HG02852 (cell line): Measurements from ENCODE around the gene UPK2.

Experiments used
- ATAC-seq: cut with Tn5 transposase; IDR thresholded peaks from one replicate; pipeline ENCODE4 v1.9.1; 2021; ENCODE audit warnings: mild to moderate bottlenecking, moderate library complexity; ENCODE audit not compliant: unreplicated experiment

Gene UPK2

DNA sequence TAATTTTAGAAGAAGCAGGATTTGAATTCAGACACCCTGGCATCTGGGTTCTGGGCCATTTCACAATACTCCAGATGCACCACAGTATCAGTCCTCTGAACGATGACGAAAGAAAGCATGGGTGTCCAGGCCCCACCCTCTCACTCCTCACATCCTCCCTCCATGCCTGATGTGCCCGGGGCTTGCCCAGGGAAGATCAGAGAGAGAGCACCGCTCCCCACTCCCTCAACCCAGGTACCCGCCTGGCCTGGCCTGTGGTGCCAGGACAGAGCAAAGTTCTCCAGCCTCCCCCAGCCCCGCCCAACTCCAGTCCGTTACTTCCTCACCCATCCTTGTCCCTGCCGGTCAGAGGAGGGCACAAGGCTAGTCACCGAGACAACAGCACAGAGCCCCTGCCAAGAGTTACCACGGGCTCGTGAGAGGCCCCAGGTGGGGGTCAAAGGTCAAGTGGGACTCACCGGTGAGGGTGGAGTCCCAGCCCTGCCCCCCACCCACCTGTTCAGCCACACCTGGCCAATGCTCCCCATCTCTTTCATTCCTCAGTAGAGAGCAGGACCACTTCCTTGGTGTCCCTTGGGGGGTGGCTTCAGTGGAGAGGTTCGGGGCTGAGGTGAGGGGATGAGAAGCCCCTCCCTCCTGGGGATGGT lies 38.5 kb upstream of the UPK2 start:
- no peak for ATAC-seq

DNA sequence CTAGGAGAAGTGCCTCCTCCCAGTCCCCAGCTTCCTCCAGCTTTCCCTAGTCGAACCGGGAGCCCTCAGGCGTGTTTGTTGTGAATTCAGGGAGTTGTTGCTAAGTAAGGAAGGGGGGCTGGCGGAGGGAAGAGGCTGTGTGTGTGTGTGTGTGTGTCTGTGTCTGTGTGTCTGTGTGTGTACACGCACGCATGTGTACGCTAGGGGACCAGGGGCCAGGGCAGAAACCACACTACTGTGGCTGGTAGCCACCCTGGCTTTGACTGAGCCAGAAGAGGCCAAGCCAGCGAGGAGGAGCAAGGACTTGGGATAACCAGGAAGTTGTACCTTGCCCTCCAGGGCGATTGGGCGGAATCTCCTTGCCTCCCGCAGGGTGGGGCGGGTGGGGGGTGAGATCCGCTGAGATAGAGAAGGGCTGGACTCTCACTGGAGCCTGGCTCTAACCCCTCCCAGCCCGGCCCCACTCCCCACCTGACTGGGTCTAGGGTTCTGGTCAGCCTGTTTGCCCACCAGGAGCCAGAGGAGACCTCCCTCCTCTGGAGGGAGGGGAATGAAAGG lies 37.9 kb upstream of the UPK2 start:
- no peak for ATAC-seq

GRCh38 chr11:118918686-118919280 lies 37.3 kb upstream of the UPK2 start:
- ATAC-seq, result no peak

- no peak for ATAC-seq
These were observed 34.8 kb upstream of the UPK2 start for GRCh38 chr11:118921121-118921928.

- ATAC-seq, result no peak
These were observed 34.0 kb upstream of the UPK2 start for GRCh38 chr11:118921929-118922744.

DNA sequence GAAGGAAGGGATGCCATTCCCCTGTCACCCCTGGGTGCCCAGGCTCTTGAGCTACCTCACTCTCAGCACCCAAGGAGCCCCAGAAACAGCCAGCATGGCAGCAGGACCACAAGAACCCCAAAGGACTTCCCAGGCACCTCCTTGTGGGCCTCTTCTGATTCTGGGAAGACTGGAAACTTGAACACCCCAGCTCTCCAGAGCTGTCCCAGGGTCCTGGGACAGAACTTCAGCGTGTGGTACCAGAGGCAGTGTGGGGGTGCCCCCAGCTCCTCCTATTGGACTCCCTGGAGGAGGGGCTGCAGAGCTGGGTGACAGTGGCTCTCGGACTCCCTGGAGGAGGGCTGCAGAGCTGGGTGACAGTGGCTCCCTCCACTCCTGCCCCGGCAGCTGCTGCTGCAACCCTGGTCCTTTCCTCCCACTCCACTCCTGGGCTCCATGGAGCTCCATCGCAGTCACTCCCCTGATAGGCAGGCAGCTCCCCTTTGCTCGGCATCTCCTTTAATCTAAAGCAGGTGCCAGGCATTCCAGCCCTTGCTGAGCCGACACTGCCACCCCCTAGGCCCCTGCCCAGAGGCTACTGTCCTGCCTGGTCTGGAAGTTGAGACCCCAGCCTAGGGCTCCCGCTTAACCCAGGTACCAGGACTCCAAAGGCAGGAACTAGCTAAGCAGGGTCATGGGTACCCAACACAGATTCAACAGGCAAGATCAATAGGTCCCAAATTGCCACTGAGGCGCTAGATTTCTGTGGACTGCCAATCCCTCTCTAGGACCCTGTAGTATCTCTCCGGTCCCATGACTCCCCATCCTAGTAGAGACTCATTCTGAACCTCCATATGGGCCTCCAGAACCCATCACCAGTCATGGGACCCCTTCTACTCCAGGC lies 33.1 kb upstream of the UPK2 start:
- no peak for ATAC-seq

DNA sequence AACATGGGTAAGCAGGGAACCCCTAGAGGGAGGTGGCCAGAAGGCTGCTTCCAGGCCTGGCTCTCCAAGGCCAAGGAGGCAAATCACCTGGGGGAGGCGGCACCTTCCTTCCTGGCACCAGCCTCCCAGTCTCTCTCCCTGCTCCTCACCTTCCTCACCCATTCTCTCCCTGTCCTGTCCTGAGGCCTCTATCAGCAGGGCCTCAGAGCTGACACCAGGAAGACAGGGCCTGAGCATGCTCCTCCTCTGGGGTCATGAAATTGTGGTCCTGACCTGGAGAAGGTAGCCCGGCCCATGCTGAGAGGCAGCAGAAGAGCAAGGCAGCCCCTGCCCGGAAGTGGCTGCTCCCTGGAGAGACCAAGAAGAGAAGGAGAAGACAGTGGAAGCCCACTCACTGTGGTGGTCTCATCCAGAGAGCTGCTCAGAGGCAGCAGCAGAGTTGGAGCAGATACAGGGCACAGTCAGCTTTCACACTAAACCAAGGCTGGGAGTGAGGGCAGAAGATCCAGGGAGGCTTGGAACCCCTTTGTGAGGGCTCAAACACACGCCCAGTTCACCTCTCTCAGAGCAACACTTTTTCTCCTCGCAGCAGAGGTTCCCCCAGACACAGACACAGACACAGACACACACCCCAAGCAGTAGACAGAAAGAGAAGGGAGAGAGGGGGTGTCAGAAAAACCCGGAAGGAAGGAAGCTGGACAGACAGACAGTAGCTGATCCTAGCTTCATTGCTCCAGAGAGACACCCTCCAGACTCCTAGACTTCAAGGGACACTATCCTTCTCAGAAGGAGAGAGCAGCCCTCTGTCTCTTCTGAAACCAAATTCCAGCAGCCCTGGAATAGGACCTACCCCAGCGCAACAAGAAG lies 32.1 kb upstream of the UPK2 start:
- no peak for ATAC-seq

DNA sequence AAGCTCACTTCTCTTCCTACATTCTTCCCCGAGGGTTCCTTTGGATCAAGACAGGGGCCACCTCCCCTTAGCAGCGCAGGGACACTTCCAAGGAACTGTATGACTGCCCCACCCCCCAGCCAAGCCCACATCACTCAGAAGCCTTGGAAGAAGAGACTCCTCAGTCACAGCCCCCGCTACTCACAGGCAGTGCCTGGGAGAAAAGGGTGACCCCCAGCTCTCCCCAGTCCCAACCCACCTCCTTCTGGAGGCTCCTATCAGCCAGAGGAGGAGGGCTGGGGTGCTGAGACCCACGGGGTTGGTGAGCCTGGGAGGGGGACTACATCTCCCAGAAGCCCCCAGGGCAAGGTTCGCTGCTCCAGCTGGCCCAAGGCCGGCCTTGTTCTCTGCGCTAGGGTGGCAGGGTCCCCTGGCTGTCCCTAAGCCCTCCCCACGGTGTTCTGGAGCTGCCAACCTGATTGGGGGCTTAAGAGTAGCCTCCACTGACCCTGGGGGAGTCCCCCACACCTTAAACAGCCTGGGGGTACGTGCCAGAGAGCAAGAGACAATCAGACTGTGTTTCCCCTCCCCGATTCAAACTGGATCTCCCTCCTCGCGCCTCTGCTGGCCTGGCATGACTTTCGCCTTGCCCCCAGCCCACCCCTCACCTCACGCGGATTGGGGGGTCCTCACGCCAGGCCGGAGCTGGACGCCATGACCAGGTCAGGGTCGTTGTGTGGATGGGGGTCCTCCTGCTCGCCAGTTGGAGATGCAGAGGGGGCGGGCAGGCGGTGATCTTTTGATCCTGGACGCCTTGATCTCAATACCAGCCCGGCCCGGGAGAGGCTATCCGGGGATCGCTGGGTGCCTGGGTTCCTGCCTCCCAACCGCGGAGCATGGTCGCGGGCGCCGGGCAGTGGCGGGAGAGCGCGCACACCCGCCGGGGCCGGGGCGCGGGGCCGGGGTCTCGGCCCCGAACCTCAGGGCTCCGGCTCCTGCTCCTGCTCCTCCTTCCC lies 31.2 kb upstream of the UPK2 start:
- no peak for ATAC-seq

GRCh38 chr11:118927554-118928100 lies 28.5 kb upstream of the UPK2 start:
- ATAC-seq, result no peak

- peak; percentile 40 for ATAC-seq
These were observed 27.8 kb upstream of the UPK2 start for GRCh38 chr11:118928101-118928869.

- ATAC-seq, result no peak
These were observed 27.1 kb upstream of the UPK2 start for GRCh38 chr11:118928870-118929500.

- ATAC-seq, result no peak
These were observed 26.5 kb upstream of the UPK2 start for GRCh38 chr11:118929501-118930093.

- no peak for ATAC-seq
These were observed 25.9 kb upstream of the UPK2 start for GRCh38 chr11:118930094-118930712.

GRCh38 chr11:118931571-118931970 lies 24.5 kb upstream of the UPK2 start:
- ATAC-seq, result no peak

DNA sequence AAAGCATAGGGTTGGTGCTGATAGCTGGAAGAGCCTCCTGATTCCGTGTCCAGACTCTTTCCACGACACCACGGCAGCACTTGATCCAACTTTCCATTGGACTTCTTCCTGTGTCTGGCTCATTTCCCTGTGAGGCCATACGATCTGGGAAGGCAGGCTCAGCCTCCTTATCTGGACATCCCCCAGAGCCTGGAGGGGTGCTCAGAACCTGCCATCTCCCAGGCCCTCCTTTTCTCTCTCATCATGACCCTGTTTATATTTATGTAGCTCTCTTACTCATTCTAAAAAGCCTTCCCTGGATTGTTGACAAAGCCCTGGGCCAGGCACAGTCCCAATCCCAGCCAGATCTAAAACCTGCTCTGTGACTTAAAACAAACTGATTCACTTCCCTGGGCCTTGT lies 22.6 kb upstream of the UPK2 start:
- ATAC-seq, result no peak
